HFFc6 (cell line): Measurements from ENCODE around the gene SH3TC1. TPM values are rescaled to one million over a fixed set of nuclear protein-coding genes. Genes with fewer than 3 reads are reported as not detected.

ENCODE experiments used
- DNase-seq: peaks from one replicate; pipeline ENCODE4 v3.0.0-alpha.2; 2018
- H3K27ac Mint-ChIP-seq: 2 replicates; pipeline ENCODE4 v1.8.0; 2020; ENCODE audit warnings: mild to moderate bottlenecking, mixed read lengths
- H3K27me3 Mint-ChIP-seq: 2 replicates; pipeline ENCODE4 v1.8.0; 2021; ENCODE audit warnings: mild to moderate bottlenecking, moderate library complexity, mixed read lengths; ENCODE audit not compliant: insufficient read depth
- H3K36me3 Mint-ChIP-seq: 2 replicates; pipeline ENCODE4 v1.8.0; 2021; ENCODE audit warnings: low read depth, mixed read lengths
- H3K4me1 Mint-ChIP-seq: 2 replicates; pipeline ENCODE4 v1.8.0; 2020; ENCODE audit warnings: low read depth, mixed read lengths
- H3K4me3 Mint-ChIP-seq: 2 replicates; pipeline ENCODE4 v1.8.0; 2020; ENCODE audit warnings: mild to moderate bottlenecking, moderate library complexity, mixed read lengths
- H3K9me3 Mint-ChIP-seq: 2 replicates; pipeline ENCODE4 v1.8.0; 2020; ENCODE audit warnings: mild to moderate bottlenecking, mixed read lengths
- total RNA-seq, 6 experiments: library from RNA; stranded (reverse); fragmentation: NEBNext Ultra II Directional; extraction: Animal tissue kit (Norgen Biotek cat#: 25700); gene quantifications; 2 replicates in 1 of 6; 3 replicates in 5 of 6; pipeline ENCODE4 v1.2.3, GENCODE V29; 2021
- TF ChIP-seq, protein P1 (sequence below): fragments of 200-600 bp; sonication (generic); IDR thresholded peaks from 2 replicates; pipeline ENCODE4 v1.5.0; 2021; ENCODE audit warnings: antibody characterized with exemption, mild to moderate bottlenecking

Gene SH3TC1
- total RNA-seq, 6 experiments from 2014 or later = 0.34 to 1.4 (median 0.86) TPM

DNA sequence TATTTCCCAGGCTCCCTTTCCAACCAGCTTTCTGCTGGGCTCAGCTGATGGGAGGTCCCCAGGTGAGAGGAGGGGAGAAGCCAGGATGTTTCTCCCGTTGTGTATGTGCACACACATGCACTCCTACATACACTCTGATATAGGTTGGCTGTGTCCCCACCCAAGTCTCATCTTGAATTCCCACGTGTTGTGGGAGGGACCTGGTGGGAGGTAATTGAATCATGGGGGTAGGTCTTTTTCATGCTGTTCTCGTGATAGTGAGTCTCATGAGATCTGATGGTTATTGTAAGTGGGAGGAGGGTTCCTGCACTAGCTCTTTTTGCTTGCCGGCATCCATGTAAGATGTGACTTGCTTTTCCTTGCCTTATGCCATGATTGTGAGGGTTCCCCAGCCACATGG is 58.8 kb downstream of the SH3TC1 start:
- TF ChIP-seq, protein P1, sequence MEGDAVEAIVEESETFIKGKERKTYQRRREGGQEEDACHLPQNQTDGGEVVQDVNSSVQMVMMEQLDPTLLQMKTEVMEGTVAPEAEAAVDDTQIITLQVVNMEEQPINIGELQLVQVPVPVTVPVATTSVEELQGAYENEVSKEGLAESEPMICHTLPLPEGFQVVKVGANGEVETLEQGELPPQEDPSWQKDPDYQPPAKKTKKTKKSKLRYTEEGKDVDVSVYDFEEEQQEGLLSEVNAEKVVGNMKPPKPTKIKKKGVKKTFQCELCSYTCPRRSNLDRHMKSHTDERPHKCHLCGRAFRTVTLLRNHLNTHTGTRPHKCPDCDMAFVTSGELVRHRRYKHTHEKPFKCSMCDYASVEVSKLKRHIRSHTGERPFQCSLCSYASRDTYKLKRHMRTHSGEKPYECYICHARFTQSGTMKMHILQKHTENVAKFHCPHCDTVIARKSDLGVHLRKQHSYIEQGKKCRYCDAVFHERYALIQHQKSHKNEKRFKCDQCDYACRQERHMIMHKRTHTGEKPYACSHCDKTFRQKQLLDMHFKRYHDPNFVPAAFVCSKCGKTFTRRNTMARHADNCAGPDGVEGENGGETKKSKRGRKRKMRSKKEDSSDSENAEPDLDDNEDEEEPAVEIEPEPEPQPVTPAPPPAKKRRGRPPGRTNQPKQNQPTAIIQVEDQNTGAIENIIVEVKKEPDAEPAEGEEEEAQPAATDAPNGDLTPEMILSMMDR = no peak
- peaks cover 22% of the 10 kb centered on the region for H3K27me3 Mint-ChIP-seq
- no peaks in the 10 kb centered on the region for H3K36me3 Mint-ChIP-seq
- no peak overlapping the region for H3K4me3 Mint-ChIP-seq
- H3K9me3 Mint-ChIP-seq = no peaks in the 10 kb centered on the region
- no peak for DNase-seq
- peaks cover 18% of the 10 kb centered on the region for H3K4me1 Mint-ChIP-seq
- H3K27ac Mint-ChIP-seq = no peak overlapping the region

DNA sequence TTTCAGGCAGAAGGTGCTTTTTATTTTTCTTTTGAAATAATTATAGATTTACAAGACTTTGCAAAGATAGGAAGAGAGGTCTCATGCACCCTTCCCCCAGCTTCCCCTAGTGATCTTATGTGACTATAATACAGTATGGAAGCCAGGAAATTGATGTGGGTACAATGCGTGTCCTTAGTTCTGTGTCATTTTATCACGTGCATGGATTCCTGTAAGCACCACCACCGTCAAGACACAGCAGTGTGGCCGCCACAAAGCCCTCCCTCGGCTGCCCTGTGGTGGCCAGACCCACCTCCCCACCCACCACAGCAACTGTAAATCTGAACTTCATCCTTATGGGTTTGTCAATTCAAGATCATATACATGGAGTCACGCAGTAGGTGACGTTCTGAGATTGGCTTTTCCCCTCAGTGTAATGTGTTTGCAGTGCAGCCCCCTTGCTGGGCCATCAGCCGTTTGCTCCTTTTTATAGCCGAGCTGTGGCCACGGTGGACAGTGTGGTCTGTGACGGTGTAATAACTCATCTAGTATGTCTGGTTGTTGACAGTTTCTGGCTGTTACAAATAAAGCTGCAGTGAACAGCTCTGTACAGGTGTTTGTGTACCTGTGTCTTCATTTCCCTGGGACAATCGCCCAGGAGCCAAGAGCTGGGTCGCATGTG is 59.6 kb downstream of the SH3TC1 start:
- DNase-seq = no peak
- no peak overlapping the region for H3K27ac Mint-ChIP-seq
- no peaks in the 10 kb centered on the region for H3K9me3 Mint-ChIP-seq
- peaks cover 21% of the 10 kb centered on the region for H3K27me3 Mint-ChIP-seq
- no peaks in the 10 kb centered on the region for H3K36me3 Mint-ChIP-seq
- no peak overlapping the region for H3K4me3 Mint-ChIP-seq
- TF ChIP-seq, protein P1 = no peak
- peaks cover 18% of the 10 kb centered on the region for H3K4me1 Mint-ChIP-seq

DNA sequence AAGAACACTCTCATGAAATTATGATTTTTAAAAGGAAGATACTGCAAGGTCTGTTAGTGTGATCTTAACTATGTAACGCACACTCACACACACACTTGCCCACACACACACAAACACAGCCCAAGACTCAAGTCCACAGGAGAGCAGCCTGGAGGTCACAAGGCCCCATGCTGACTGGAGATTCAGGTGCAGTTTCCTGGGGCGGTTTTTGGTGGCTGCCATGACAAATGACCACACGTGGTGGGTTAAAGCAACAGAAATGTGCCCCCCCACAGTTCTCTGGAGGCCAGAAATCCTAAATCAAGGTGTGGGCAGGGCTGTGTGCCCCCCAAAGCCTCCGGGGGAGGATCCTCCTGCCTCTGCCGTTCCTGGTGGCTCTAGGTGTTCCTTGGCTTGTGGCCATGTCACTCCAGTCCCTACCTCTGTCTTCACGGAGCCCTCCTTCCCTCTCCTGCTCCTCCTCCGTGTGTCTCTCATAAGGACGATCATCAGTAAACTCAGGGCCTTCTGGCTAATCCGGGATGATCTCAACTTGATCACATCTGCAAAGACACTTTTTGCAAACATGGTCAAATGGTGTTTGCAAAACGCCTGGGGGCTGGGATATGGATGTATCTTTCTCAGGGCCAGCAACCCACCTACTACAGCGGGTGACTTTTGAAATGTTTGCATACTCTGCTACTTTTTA is 60.8 kb downstream of the SH3TC1 start:
- no peak overlapping the region for H3K27ac Mint-ChIP-seq
- DNase-seq = no peak
- H3K4me1 Mint-ChIP-seq = peaks cover 18% of the 10 kb centered on the region
- no peaks in the 10 kb centered on the region for H3K9me3 Mint-ChIP-seq
- H3K4me3 Mint-ChIP-seq = no peak overlapping the region
- TF ChIP-seq, protein P1 = no peak
- H3K27me3 Mint-ChIP-seq = peaks cover 21% of the 10 kb centered on the region
- no peaks in the 10 kb centered on the region for H3K36me3 Mint-ChIP-seq

DNA sequence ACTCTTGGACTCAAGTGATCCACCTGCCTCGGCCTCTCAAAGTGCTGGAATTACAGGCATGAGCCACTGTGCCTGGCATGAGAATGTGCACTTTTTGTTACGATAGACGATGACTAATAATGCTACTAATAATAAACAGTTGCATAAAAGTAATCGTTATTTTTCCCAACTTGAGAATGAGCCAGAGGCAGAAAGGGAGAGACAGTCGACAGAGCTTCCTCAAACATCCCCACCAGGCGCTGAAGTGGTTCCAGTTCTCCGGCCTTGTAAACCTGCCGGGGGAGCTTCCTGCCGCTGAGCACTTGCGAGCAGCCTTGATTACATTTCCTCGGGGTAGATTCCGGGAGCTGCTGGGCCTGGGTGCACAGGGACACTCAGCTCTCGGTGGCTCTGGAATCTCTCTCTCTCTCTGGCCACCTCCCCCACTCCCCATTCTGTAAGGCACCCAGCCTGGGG is 61.6 kb downstream of the SH3TC1 start:
- TF ChIP-seq, protein P1 = no peak
- no peaks in the 10 kb centered on the region for H3K36me3 Mint-ChIP-seq
- peaks cover 17% of the 10 kb centered on the region for H3K27me3 Mint-ChIP-seq
- no peak overlapping the region for H3K4me3 Mint-ChIP-seq
- peak; percentile 92 for DNase-seq
- H3K4me1 Mint-ChIP-seq = peaks cover 18% of the 10 kb centered on the region
- H3K9me3 Mint-ChIP-seq = no peaks in the 10 kb centered on the region
- peak overlapping the region; percentile 68 for H3K27ac Mint-ChIP-seq

DNA sequence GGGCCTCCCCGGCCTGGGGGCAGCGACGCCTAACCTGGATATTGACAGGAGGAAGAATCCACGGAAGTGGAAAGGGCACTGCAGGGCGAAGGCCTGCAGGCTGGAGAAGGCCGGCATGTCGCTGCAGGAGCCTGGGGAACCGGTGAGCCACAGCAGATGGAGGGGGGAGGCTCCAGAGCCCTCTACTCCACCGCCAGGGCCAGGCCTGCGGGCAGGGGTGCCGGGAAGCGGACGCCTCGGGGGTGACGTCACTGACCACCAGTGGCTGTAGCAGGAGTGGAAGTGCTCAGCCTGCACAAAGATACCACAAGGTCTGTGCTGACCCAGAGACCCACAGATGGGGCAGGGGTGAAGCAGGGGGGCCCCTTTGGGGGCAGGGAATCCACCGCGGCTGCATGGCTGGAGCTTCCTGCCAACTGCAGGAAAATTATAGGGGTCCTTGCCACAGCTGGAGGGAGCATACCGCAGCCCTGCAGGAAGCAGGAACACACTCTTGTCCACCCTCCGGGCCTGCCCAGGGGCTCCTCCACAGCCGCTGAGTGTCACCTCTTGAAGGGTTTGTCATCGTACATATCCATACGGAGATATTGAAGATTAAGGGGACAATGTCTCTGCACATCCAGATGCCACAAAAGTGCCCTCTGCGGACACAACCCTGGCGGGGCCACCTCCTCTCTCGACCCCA is 62.9 kb downstream of the SH3TC1 start:
- Mint-ChIP-seq H3K4me3 (no peak overlapping the region), H3K27ac (no peak overlapping the region), H3K9me3 (no peaks in the 10 kb centered on the region), H3K27me3 (peaks cover 17% of the 10 kb centered on the region), H3K4me1 (peaks cover 23% of the 10 kb centered on the region), H3K36me3 (no peaks in the 10 kb centered on the region)
- TF ChIP-seq, protein P1 = no peak
- DNase-seq = no peak
